Psoas muscle (tissue), 8 donors: ENCODE results near the gene ASMTL. TPM values are rescaled to one million over a fixed set of nuclear protein-coding genes. Genes with fewer than 3 reads are reported as not detected.

Experiments
- ATAC-seq, 4 donors: fragments of 200-7000 bp; cut with Tn5 transposase; one replicate each; pipeline ENCODE4 v1.9.1; 2020; ENCODE audit warnings: moderate library complexity in 3 of 4, mild to moderate bottlenecking in 2 of 4
- DNase-seq, 2 donors: peaks; one replicate each; pipeline ENCODE4 v3.0.0-alpha.2; 2020
- H3K27ac ChIP-seq: fragments of 200-600 bp; one replicate; pipeline ENCODE4 v1.8.0; 2022
- H3K27me3 ChIP-seq, 3 donors: fragments of 200-600 bp in 1 of 3; one replicate each; pipeline versions ENCODE4 v1.6.1 to v1.8.0; 2013 to 2022; ENCODE audit warnings: low read length in 2 of 3, mild to moderate bottlenecking in 2 of 3, moderate library complexity in 1 of 3; ENCODE audit not compliant: insufficient read depth in 3 of 3
- H3K36me3 ChIP-seq, 2 donors: fragments of 200-600 bp in 1 of 2; one replicate each; pipeline versions ENCODE4 v1.6.1 to v1.8.0; 2013 to 2022; ENCODE audit warnings: low read depth in 1 of 2, mild to moderate bottlenecking in 1 of 2, moderate library complexity in 1 of 2; ENCODE audit not compliant: insufficient read depth in 1 of 2
- H3K4me1 ChIP-seq: fragments of 200-600 bp; one replicate; pipeline ENCODE4 v1.8.0; 2022
- H3K4me3 ChIP-seq: fragments of 200-600 bp; one replicate; pipeline ENCODE4 v1.8.0; 2022; ENCODE audit warnings: mild to moderate bottlenecking
- H3K9me3 ChIP-seq: fragments of 200-600 bp; one replicate; pipeline ENCODE4 v1.8.0; 2022
- WGBS, 3 donors: extraction: QIAGEN DNeasy Blood & Tissue Kit; methylation state at CpG; one replicate each; pipeline versions ENCODE4 v1.1.6 to v1.1.7; 2013; 5-methylcytosine and 5-hydroxymethylcytosine counted together
- intact Hi-C, 2 donors: fragments of 100-400 bp; cut with DNase I; formaldehyde crosslinking; loops; one replicate each; pipeline versions ENCODE4 v1.11.0 to v1.14.2; 2022
- polyA plus RNA-seq, 3 donors: library from polyadenylated mRNA; stranded (reverse); fragments of 200-250 nt; gene quantifications; one replicate each; pipeline ENCODE4 v1.2.3, GENCODE V29; 2013
- total RNA-seq, 4 donors: library from RNA; stranded (reverse); fragmentation: NEBNext Ultra II Directional in 2 of 4; extraction: Animal tissue kit (Norgen Biotek cat#: 25700) in 2 of 4; gene quantifications; one replicate each; pipeline versions ENCODE4 v1.2.1 to v1.2.4, GENCODE V29; 2021 to 2023
- TF ChIP-seq, protein P1 (sequence below): fragments of 200-600 bp; IDR thresholded peaks from one replicate; pipeline ENCODE4 v1.8.0; 2022; ENCODE audit warnings: antibody characterized with exemption
- donor health status: healthy with polysubstance abuse.
- donor health status: DM: no; HTN: no; CAD: no; lungs with moderate emphysema.
- donor health status: Bipolar disorder and iron deficiency.
- donor health status: healthy.
- donor health status: DM: yes; HTN: yes; CAD: no.
- donor health status: DM: no; HTN: no; CAD: no.
- donor health status: DM: no; HTN: no; CAD: no.
- donor health status: DM: yes; HTN: yes; CAD: no.

Gene ASMTL
- total and polyA plus RNA-seq, 7 donors, result 6.6 to 18.2 (median 9.8) TPM

- DNase-seq, result peak in 1 of 2 donors; percentile 7
- Histone ChIP-seq H3K4me1 (no peaks in the 10 kb centered on the region), H3K27ac (no peak overlapping the region), H3K36me3 (peaks cover 12 to 79% of the 10 kb centered on the region in 2 donors), H3K4me3 (no peak overlapping the region), H3K9me3 (no peaks in the 10 kb centered on the region), H3K27me3 (no peaks in the 10 kb centered on the region)
- TF ChIP-seq, protein P1, sequence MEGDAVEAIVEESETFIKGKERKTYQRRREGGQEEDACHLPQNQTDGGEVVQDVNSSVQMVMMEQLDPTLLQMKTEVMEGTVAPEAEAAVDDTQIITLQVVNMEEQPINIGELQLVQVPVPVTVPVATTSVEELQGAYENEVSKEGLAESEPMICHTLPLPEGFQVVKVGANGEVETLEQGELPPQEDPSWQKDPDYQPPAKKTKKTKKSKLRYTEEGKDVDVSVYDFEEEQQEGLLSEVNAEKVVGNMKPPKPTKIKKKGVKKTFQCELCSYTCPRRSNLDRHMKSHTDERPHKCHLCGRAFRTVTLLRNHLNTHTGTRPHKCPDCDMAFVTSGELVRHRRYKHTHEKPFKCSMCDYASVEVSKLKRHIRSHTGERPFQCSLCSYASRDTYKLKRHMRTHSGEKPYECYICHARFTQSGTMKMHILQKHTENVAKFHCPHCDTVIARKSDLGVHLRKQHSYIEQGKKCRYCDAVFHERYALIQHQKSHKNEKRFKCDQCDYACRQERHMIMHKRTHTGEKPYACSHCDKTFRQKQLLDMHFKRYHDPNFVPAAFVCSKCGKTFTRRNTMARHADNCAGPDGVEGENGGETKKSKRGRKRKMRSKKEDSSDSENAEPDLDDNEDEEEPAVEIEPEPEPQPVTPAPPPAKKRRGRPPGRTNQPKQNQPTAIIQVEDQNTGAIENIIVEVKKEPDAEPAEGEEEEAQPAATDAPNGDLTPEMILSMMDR, result no peak
- ATAC-seq, result no peak
- intact Hi-C loops, result no loop called here
- 97 to 98% (median 98%) methylated on average over 10 of the region's 10 CpGs for WGBS, 3 donors
Measured at GRCh38 chrX:1403228-1403627, 49.5 kb downstream of the ASMTL start.

- H3K36me3 ChIP-seq, result peaks cover 2 to 74% of the 10 kb centered on the region in 2 donors
- no peaks in the 10 kb centered on the region for H3K27me3 ChIP-seq
- H3K4me1 ChIP-seq, result no peaks in the 10 kb centered on the region
- no peak for ATAC-seq
- DNase-seq, result peak in 1 of 2 donors; percentile 7
- TF ChIP-seq, protein P1, result no peak
- intact Hi-C loops, result no loop called here
- H3K27ac ChIP-seq, result no peak overlapping the region
- H3K4me3 ChIP-seq, result no peak overlapping the region
- H3K9me3 ChIP-seq, result no peaks in the 10 kb centered on the region
- 87 to 89% (median 87%) methylated on average over 29 to 30 of the region's 30 CpGs for whole genome bisulfite sequencing, 3 donors
Measured at GRCh38 chrX:1401611-1402430, 50.9 kb downstream of the ASMTL start.

- no peak for ATAC-seq
- TF ChIP-seq, protein P1, result no peak
- Histone ChIP-seq H3K4me1 (no peaks in the 10 kb centered on the region), H3K4me3 (no peak overlapping the region), H3K36me3 (peaks cover 0 to 72% of the 10 kb centered on the region in 2 donors), H3K27me3 (no peaks in the 10 kb centered on the region), H3K27ac (no peak overlapping the region), H3K9me3 (no peaks in the 10 kb centered on the region)
- peak in 1 of 2 donors; percentile 4 for DNase-seq
- 82 to 90% (median 87%) methylated on average over 27 of the region's 27 CpGs for WGBS, 3 donors
- intact Hi-C loops, result no loop called here
Measured at GRCh38 chrX:1400742-1401471, 51.8 kb downstream of the ASMTL start.

GRCh38 chrX:1400049-1400448 is 52.7 kb downstream of the ASMTL start:
- TF ChIP-seq, protein P1, result no peak
- H3K36me3 ChIP-seq, result peaks cover 0 to 64% of the 10 kb centered on the region in 2 donors
- intact Hi-C loops, result no loop called here
- WGBS, 3 donors, result 85 to 97% (median 94%) methylated on average over 12 of the region's 12 CpGs
- DNase-seq (no peak), ATAC-seq (no peak)
- peaks cover 3% of the 10 kb centered on the region for H3K4me1 ChIP-seq
- no peak overlapping the region for H3K4me3 ChIP-seq
- H3K9me3 ChIP-seq, result no peaks in the 10 kb centered on the region
- no peaks in the 10 kb centered on the region for H3K27me3 ChIP-seq
- H3K27ac ChIP-seq, result no peak overlapping the region
